SU-DHL-6 (cell line): Measurements from ENCODE around the gene STPG3.

Experiments used
- H2AFZ ChIP-seq: fragments of 200-600 bp; sonication (generic); 2 replicates; pipeline ENCODE4 v1.6.1; 2014; ENCODE audit warnings: low read depth, mild to moderate bottlenecking, moderate library complexity, mixed read lengths, antibody characterized with exemption, low read length; ENCODE audit not compliant: severe bottlenecking
- H3F3A ChIP-seq: fragments of 200-600 bp; shearing (Covaris generic); 2 replicates; pipeline ENCODE4 v1.6.0; 2016; ENCODE audit warnings: antibody characterized with exemption, mild to moderate bottlenecking; ENCODE audit not compliant: insufficient read depth
- H3K27ac ChIP-seq: fragments of 200-600 bp; sonication (generic); 2 replicates; pipeline ENCODE4 v1.5.1; 2016; ENCODE audit warnings: low read depth, mild to moderate bottlenecking, low read length, moderate library complexity, mixed read lengths
- H3K27me3 ChIP-seq: fragments of 200-600 bp; sonication (generic), shearing (Covaris generic); 2 replicates; pipeline ENCODE4 v1.6.0; 2014; ENCODE audit warnings: mild to moderate bottlenecking, low read length
- H3K36me3 ChIP-seq: fragments of 200-600 bp; sonication (generic); 2 replicates; pipeline ENCODE4 v1.6.1; 2014; ENCODE audit warnings: mild to moderate bottlenecking, low read length, mixed read lengths
- H3K4me2 ChIP-seq: fragments of 300-600, 200-600 bp; shearing (Covaris generic), sonication (generic); 2 replicates; pipeline ENCODE4 v1.6.0; 2014; ENCODE audit warnings: low read length, low read depth, mild to moderate bottlenecking; ENCODE audit not compliant: poor library complexity, severe bottlenecking
- H3K4me3 ChIP-seq: fragments of 200-600 bp; sonication (generic); 2 replicates; pipeline ENCODE4 v1.5.1; 2014; ENCODE audit warnings: antibody characterized with exemption, low read length, mild to moderate bottlenecking, mixed read lengths; ENCODE audit not compliant: insufficient read depth, poor library complexity, severe bottlenecking
- H3K79me2 ChIP-seq: fragments of 200-600 bp; sonication (generic); 2 replicates; pipeline ENCODE4 v1.6.1; 2014; ENCODE audit warnings: mild to moderate bottlenecking, low read length, moderate library complexity; ENCODE audit not compliant: insufficient read depth
- H3K9ac ChIP-seq: fragments of 200-600 bp; sonication (generic); 2 replicates; pipeline ENCODE4 v1.7.0; 2014; ENCODE audit warnings: mild to moderate bottlenecking, low read length
- H3K9me2 ChIP-seq: fragments of 200-600 bp; sonication (generic); replicated peaks from 2 replicates; pipeline ENCODE4 v1.6.1; 2014; ENCODE audit warnings: low read length; ENCODE audit not compliant: insufficient read depth
- H3K9me3 ChIP-seq: fragments of 200-600 bp; sonication (generic); 2 replicates; pipeline ENCODE4 v1.6.1; 2014; ENCODE audit warnings: low read length, mixed read lengths; ENCODE audit not compliant: insufficient read depth
- H4K20me1 ChIP-seq: fragments of 200-600 bp; sonication (generic); 2 replicates; pipeline ENCODE4 v1.6.1; 2014; ENCODE audit warnings: low read depth, mild to moderate bottlenecking, antibody characterized with exemption, low read length, moderate library complexity, mixed read lengths
- CTCF ChIP-seq: fragments of 200-600 bp; sonication (generic); IDR thresholded peaks from one replicate; pipeline ENCODE4 v1.5.1; 2017; ENCODE audit warnings: antibody characterized with exemption, mild to moderate bottlenecking, low read length, moderate library complexity; ENCODE audit not compliant: insufficient read depth, poor library complexity, severe bottlenecking
- EZH2phosphoT487 ChIP-seq: fragments of 200-600 bp; sonication (generic), shearing (Covaris generic); conservative IDR thresholded peaks from 2 replicates; pipeline ENCODE4 v1.6.1; 2018; ENCODE audit warnings: mild to moderate bottlenecking, antibody characterized with exemption, low read length, moderate library complexity, mixed read lengths

The STPG3 gene

GRCh38 chr9:137273095-137273490, 22.0 kb downstream of the STPG3 start:
- Histone ChIP-seq H3K4me2 (no peak overlapping the region), H3K4me3 (no peak overlapping the region)

GRCh38 chr9:137273611-137274320, 22.7 kb downstream of the STPG3 start:
- Histone ChIP-seq H4K20me1 (no peaks in the 10 kb centered on the region), H3K27ac (0 out of 2 replicates have a peak overlapping the region, but pooled peaks have one; percentile 5), H3K9me3 (no peaks in the 10 kb centered on the region), H3K27me3 (no peaks in the 10 kb centered on the region), H3K9ac (no peak overlapping the region), H3K9me2 (no peaks in the 10 kb centered on the region), H3K36me3 (no peaks in the 10 kb centered on the region), H3F3A (0 out of 2 replicates have a peak, but pooled peaks cover 4% of the 10 kb centered on the region), H2AFZ (no peak overlapping the region), H3K79me2 (no peaks in the 10 kb centered on the region), H3K4me3 (no peak overlapping the region), H3K4me2 (no peak overlapping the region)
- TF ChIP-seq CTCF (no peak), EZH2phosphoT487 (no peak)

More at GRCh38 chr9:137273095-137273490, 22.0 kb downstream of the STPG3 start:
- Histone ChIP-seq H3K9me3 (no peaks in the 10 kb centered on the region), H2AFZ (no peak overlapping the region), H3K27ac (no peak overlapping the region), H4K20me1 (no peaks in the 10 kb centered on the region), H3F3A (0 out of 2 replicates have a peak, but pooled peaks cover 6% of the 10 kb centered on the region), H3K79me2 (no peaks in the 10 kb centered on the region), H3K36me3 (no peaks in the 10 kb centered on the region), H3K9me2 (no peaks in the 10 kb centered on the region), H3K27me3 (no peaks in the 10 kb centered on the region), H3K9ac (no peak overlapping the region)
- TF ChIP-seq EZH2phosphoT487 (no peak), CTCF (no peak)

- Histone ChIP-seq H3K27me3 (no peaks in the 10 kb centered on the region), H3K79me2 (no peaks in the 10 kb centered on the region), H3K9me3 (no peaks in the 10 kb centered on the region), H3F3A (no peaks in the 10 kb centered on the region), H3K36me3 (no peaks in the 10 kb centered on the region), H3K27ac (no peak overlapping the region), H3K9ac (no peak overlapping the region), H2AFZ (no peak overlapping the region), H3K9me2 (no peaks in the 10 kb centered on the region), H4K20me1 (no peaks in the 10 kb centered on the region), H3K4me2 (no peak overlapping the region), H3K4me3 (no peak overlapping the region)
- TF ChIP-seq CTCF (no peak), EZH2phosphoT487 (no peak)
Measured at GRCh38 chr9:137275203-137275587, 24.1 kb downstream of the STPG3 start.
